H9 (cell line): ENCODE data around the gene PARD6G. TPM values are rescaled to one million over a fixed set of nuclear protein-coding genes. Genes with fewer than 3 reads are reported as not detected.

Source experiments
- DNase-seq: peaks from one replicate; pipeline ENCODE4 v3.0.0-alpha.2; 2017
- H2AFZ ChIP-seq: one replicate; pipeline ENCODE4 v1.6.1; 2013; ENCODE audit warnings: mild to moderate bottlenecking, low read length, control low read depth, moderate library complexity
- H2AK5ac ChIP-seq: 2 replicates; pipeline ENCODE4 v1.6.1; 2013; ENCODE audit warnings: low read length, control low read depth, mixed read lengths; ENCODE audit not compliant: insufficient read length
- H2BK120ac ChIP-seq: one replicate; pipeline ENCODE4 v1.6.1; 2013; ENCODE audit warnings: low read depth, mild to moderate bottlenecking, low read length, control low read depth, inconsistent platforms; ENCODE audit not compliant: poor library complexity, severe bottlenecking
- H2BK12ac ChIP-seq: 2 replicates; pipeline ENCODE4 v1.6.1; 2013; ENCODE audit warnings: low read length, control low read depth, mixed read lengths, low read depth; ENCODE audit not compliant: insufficient read length
- H2BK15ac ChIP-seq: 2 replicates; pipeline ENCODE4 v1.6.1; 2013; ENCODE audit warnings: low read depth, low read length, control low read depth
- H2BK20ac ChIP-seq: one replicate; pipeline ENCODE4 v1.6.1; 2013; ENCODE audit warnings: low read depth, mild to moderate bottlenecking, low read length, control low read depth, inconsistent platforms; ENCODE audit not compliant: poor library complexity, severe bottlenecking
- H2BK5ac ChIP-seq: 2 replicates; pipeline ENCODE4 v1.6.1; 2013; ENCODE audit warnings: low read length, control low read depth, mixed read lengths; ENCODE audit not compliant: insufficient read length
- H3K14ac ChIP-seq: 2 replicates; pipeline ENCODE4 v1.6.1; 2013; ENCODE audit warnings: low read length, control low read depth; ENCODE audit not compliant: insufficient read depth
- H3K18ac ChIP-seq: 2 replicates; pipeline ENCODE4 v1.6.1; 2013; ENCODE audit warnings: low read depth, mild to moderate bottlenecking, mixed read lengths, low read length, control low read depth; ENCODE audit not compliant: insufficient read length
- H3K23ac ChIP-seq: 2 replicates; pipeline ENCODE4 v1.6.1; 2013; ENCODE audit warnings: low read length, control low read depth, mixed read lengths, low read depth; ENCODE audit not compliant: insufficient read length
- H3K23me2 ChIP-seq: 2 replicates; pipeline ENCODE4 v1.6.1; 2013; ENCODE audit warnings: low read depth, mild to moderate bottlenecking, mixed read lengths, low read length, control low read depth; ENCODE audit not compliant: insufficient read length, poor library complexity, severe bottlenecking
- H3K27ac ChIP-seq: 2 replicates; pipeline ENCODE4 v1.5.1; 2013; ENCODE audit warnings: low read length, control low read depth, mixed read lengths, low read depth; ENCODE audit not compliant: insufficient read length
- H3K27me3 ChIP-seq: 2 replicates; pipeline ENCODE4 v1.6.1; 2013; ENCODE audit warnings: low read length, control low read depth, inconsistent platforms; ENCODE audit not compliant: insufficient read depth
- H3K4ac ChIP-seq: 2 replicates; pipeline ENCODE4 v1.6.1; 2013; ENCODE audit warnings: low read depth, mild to moderate bottlenecking, control low read depth, inconsistent platforms, low read length, moderate library complexity
- H3K4me1 ChIP-seq: 2 replicates; pipeline ENCODE4 v1.6.1; 2013; ENCODE audit warnings: low read length, control low read depth, inconsistent platforms; ENCODE audit not compliant: insufficient read depth
- H3K4me2 ChIP-seq: 2 replicates; pipeline ENCODE4 v1.6.1; 2013; ENCODE audit warnings: low read length, control low read depth, mixed read lengths; ENCODE audit not compliant: insufficient read length, insufficient read depth
- H3K56ac ChIP-seq: 2 replicates; pipeline ENCODE4 v1.6.1; 2013; ENCODE audit warnings: low read depth, mild to moderate bottlenecking, mixed read lengths, low read length, control low read depth; ENCODE audit not compliant: insufficient read length
- H3K79me1 ChIP-seq: 2 replicates; pipeline ENCODE4 v1.6.1; 2013; ENCODE audit warnings: low read depth, mild to moderate bottlenecking, moderate library complexity, low read length, control low read depth, inconsistent platforms; ENCODE audit not compliant: insufficient read depth, poor library complexity, severe bottlenecking
- H3K79me2 ChIP-seq: 2 replicates; pipeline ENCODE4 v1.6.1; 2013; ENCODE audit warnings: low read length, control low read depth, inconsistent platforms; ENCODE audit not compliant: insufficient read depth
- H3K9ac ChIP-seq: 2 replicates; pipeline ENCODE4 v1.6.1; 2013; ENCODE audit warnings: low read length, control low read depth, mixed read lengths; ENCODE audit not compliant: insufficient read length; ENCODE audit errors: extremely low read depth
- H3K9me3 ChIP-seq: one replicate; pipeline ENCODE4 v1.6.1; 2013; ENCODE audit warnings: low read depth, low read length, inconsistent platforms; ENCODE audit not compliant: control insufficient read depth
- H3T11ph ChIP-seq: one replicate; pipeline ENCODE4 v1.6.1; 2013; ENCODE audit warnings: mild to moderate bottlenecking, low read length, control low read depth, inconsistent platforms
- H4K20me1 ChIP-seq: one replicate; pipeline ENCODE4 v1.6.1; 2013; ENCODE audit not compliant: control insufficient read depth, insufficient read length, insufficient read depth
- H4K5ac ChIP-seq: 2 replicates; pipeline ENCODE4 v1.6.1; 2013; ENCODE audit warnings: low read depth, mild to moderate bottlenecking, mixed read lengths, low read length, control low read depth; ENCODE audit not compliant: insufficient read length
- H4K8ac ChIP-seq: replicated peaks from 2 replicates; pipeline ENCODE4 v1.6.1; 2013; ENCODE audit warnings: low read length, control low read depth, mixed read lengths, low read depth; ENCODE audit not compliant: insufficient read length
- H4K91ac ChIP-seq: 2 replicates; pipeline ENCODE4 v1.6.1; 2013; ENCODE audit warnings: low read depth, mild to moderate bottlenecking, moderate library complexity, mixed read lengths, low read length, control low read depth; ENCODE audit not compliant: insufficient read length
- H3K27ac Mint-ChIP-seq, 3 experiments: 2 replicates in 2 of 3; 3 replicates in 1 of 3; pipeline ENCODE4 v1.8.0; 2020 to 2021; ENCODE audit warnings: mixed read lengths in 3 of 3, mild to moderate bottlenecking in 1 of 3, moderate library complexity in 1 of 3
- H3K27me3 Mint-ChIP-seq: 2 replicates; pipeline ENCODE4 v1.8.0; 2021; ENCODE audit warnings: low read depth, mild to moderate bottlenecking, moderate library complexity, mixed read lengths
- H3K36me3 Mint-ChIP-seq, 3 experiments: 2 replicates in 2 of 3; 3 replicates in 1 of 3; pipeline ENCODE4 v1.8.0; 2020 to 2021; ENCODE audit warnings: low read depth in 3 of 3, mixed read lengths in 3 of 3; ENCODE audit not compliant: insufficient read depth in 1 of 3
- H3K4me1 Mint-ChIP-seq, 2 experiments: 2 replicates each; pipeline ENCODE4 v1.8.0; 2020; ENCODE audit warnings: mixed read lengths in 2 of 2
- H3K4me3 Mint-ChIP-seq, 2 experiments: 2 replicates in 1 of 2; 3 replicates in 1 of 2; pipeline ENCODE4 v1.8.0; 2020 to 2021; ENCODE audit warnings: mild to moderate bottlenecking in 2 of 2, mixed read lengths in 2 of 2, moderate library complexity in 1 of 2
- H3K9me3 Mint-ChIP-seq, 2 experiments: 2 replicates in 1 of 2; 3 replicates in 1 of 2; pipeline ENCODE4 v1.8.0; 2020; ENCODE audit warnings: mild to moderate bottlenecking in 2 of 2, mixed read lengths in 2 of 2, moderate library complexity in 1 of 2
- WGBS: extraction: QIAGEN DNeasy Blood & Tissue Kit; methylation state at CpG from one replicate; pipeline ENCODE4 v1.1.7; 2013; ENCODE audit warnings: missing lambda C conversion rate, low lambda C conversion rate, mixed read lengths; ENCODE audit not compliant: insufficient read length; ENCODE audit errors: extremely low coverage; 5-methylcytosine and 5-hydroxymethylcytosine counted together
- total RNA-seq: library from RNA; stranded (reverse); gene quantifications from 2 replicates; pipeline ENCODE4 v1.2.1, GENCODE V29; 2021
- TF ChIP-seq, protein P1 (sequence below): fragments of 200-600 bp; sonication (generic); conservative IDR thresholded peaks from 3 replicates; pipeline ENCODE4 v1.8.0; 2021; ENCODE audit warnings: antibody characterized with exemption, mild to moderate bottlenecking

Gene PARD6G
- total RNA-seq, 1 experiment from 2014 or later: 11.2 TPM

DNA sequence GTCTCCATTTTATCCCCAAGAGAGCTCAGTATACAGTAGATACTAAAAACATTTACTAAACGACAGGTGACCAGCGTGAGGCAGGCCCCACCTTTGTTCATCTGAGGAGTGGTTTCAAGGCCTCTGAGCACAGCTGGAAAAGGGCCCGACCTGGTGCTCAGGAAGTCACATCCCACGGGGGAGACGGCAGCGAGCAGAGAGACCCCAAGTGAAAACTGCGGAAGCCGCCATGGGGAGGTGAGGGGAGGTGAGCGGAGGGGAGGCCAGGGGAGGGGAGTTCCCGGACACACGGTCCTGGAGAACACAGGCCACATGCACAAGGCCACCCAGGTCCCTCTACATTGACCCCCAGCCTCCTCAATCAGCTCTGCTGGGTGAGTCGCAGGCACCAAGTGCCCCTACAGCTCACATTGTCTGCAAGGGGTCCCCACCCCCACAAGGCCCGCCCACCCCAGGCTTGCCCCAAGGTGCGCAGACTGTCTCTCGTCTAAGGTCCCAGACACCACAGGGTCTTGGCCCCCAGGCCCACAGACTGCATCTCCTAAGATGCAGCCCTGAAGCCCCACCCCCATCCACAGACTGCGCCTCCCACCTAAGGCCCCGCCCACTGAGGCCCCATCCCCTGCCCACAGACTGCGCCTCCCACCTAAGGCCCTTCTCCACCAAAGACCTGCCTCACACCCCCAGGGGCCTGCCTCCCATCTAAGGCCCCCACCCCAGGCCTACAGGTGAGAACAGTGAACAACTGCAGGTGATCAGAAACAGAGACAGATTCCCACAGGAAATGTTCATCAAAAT is 19.1 kb downstream of the PARD6G start:
- Histone ChIP-seq H3K18ac (no peak overlapping the region), H4K91ac (no peak overlapping the region), H3K79me2 (no peaks in the 10 kb centered on the region), H2AK5ac (no peak overlapping the region), H4K8ac (no peak overlapping the region), H2BK12ac (no peak overlapping the region), H4K5ac (no peak overlapping the region), H3K9ac (no peak overlapping the region), H3K4me2 (no peak overlapping the region), H3K4ac (no peak overlapping the region), H2AFZ (no peak overlapping the region), H3K23ac (no peak overlapping the region), H2BK15ac (no peak overlapping the region), H4K20me1 (no peaks in the 10 kb centered on the region), H2BK5ac (no peak overlapping the region), H3K9me3 (no peaks in the 10 kb centered on the region), H3T11ph (no peak overlapping the region), H3K23me2 (no peaks in the 10 kb centered on the region), H3K79me1 (no peaks in the 10 kb centered on the region), H3K14ac (no peak overlapping the region), H2BK20ac (no peak overlapping the region), H3K27me3 (no peaks in the 10 kb centered on the region), H3K56ac (no peak overlapping the region), H2BK120ac (no peak overlapping the region), H3K27ac (no peak overlapping the region), H3K4me1 (0 out of 2 replicates have a peak, but pooled peaks cover 2% of the 10 kb centered on the region)
- Mint-ChIP-seq H3K4me1 (peaks cover 11 to 23% of the 10 kb centered on the region in 2 experiments), H3K27me3 (no peaks in the 10 kb centered on the region), H3K4me3 (no peak overlapping the region), H3K36me3 (no peaks in the 10 kb centered on the region), H3K9me3 (no peaks in the 10 kb centered on the region), H3K27ac (no peak overlapping the region)
- DNase-seq: no peak
- no CpG with 5 or more reads among the region's 18 CpGs for WGBS
- TF ChIP-seq, protein P1, sequence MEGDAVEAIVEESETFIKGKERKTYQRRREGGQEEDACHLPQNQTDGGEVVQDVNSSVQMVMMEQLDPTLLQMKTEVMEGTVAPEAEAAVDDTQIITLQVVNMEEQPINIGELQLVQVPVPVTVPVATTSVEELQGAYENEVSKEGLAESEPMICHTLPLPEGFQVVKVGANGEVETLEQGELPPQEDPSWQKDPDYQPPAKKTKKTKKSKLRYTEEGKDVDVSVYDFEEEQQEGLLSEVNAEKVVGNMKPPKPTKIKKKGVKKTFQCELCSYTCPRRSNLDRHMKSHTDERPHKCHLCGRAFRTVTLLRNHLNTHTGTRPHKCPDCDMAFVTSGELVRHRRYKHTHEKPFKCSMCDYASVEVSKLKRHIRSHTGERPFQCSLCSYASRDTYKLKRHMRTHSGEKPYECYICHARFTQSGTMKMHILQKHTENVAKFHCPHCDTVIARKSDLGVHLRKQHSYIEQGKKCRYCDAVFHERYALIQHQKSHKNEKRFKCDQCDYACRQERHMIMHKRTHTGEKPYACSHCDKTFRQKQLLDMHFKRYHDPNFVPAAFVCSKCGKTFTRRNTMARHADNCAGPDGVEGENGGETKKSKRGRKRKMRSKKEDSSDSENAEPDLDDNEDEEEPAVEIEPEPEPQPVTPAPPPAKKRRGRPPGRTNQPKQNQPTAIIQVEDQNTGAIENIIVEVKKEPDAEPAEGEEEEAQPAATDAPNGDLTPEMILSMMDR: no peak
